K562 (cell line): ENCODE data around the gene PPARD. TPM values are rescaled to one million over a fixed set of nuclear protein-coding genes. Genes with fewer than 3 reads are reported as not detected.

Experiments used
- CBX1 ChIP-seq: sonication (generic); IDR thresholded peaks from 2 replicates; pipeline ENCODE4 v1.6.1; 2016; ENCODE audit warnings: antibody characterized with exemption, low read depth, mild to moderate bottlenecking
- CTCF ChIP-seq, 3 experiments: IDR thresholded peaks in 2 of 3; conservative IDR thresholded peaks in 1 of 3; 2 replicates each; pipeline ENCODE4 v1.5.1; 2011 to 2012; ENCODE audit warnings: low read length in 3 of 3, mild to moderate bottlenecking in 3 of 3, control low read depth in 2 of 3, improper control_type of control experiment in 1 of 3, inconsistent platforms in 1 of 3, low read depth in 1 of 3, mixed read lengths in 1 of 3, moderate library complexity in 1 of 3; ENCODE audit not compliant: insufficient read depth in 2 of 3
- EZH2 ChIP-seq: IDR thresholded peaks from 2 replicates; pipeline ENCODE4 v1.6.1; 2012; ENCODE audit warnings: low read depth, mild to moderate bottlenecking, inconsistent platforms, low read length, borderline replicate concordance
- JUN ChIP-seq, 2 experiments: sonication (generic) in 1 of 2; formaldehyde crosslinking in 1 of 2; IDR thresholded peaks; 2 replicates each; pipeline versions ENCODE4 v1.6.1 to v1.8.0; 2012 to 2022; ENCODE audit warnings: borderline replicate concordance in 2 of 2, mild to moderate bottlenecking in 2 of 2, improper control_type of control experiment in 1 of 2, low read depth in 1 of 2, low read length in 1 of 2, missing genetic modification reagents in 1 of 2
- KDM1A ChIP-seq, 2 experiments: fragments of 450-650 bp; IDR thresholded peaks; 2 replicates each; pipeline ENCODE4 v1.6.1; 2016; ENCODE audit warnings: mild to moderate bottlenecking in 2 of 2
- MITF ChIP-seq: IDR thresholded peaks from 2 replicates; pipeline ENCODE4 v1.6.1; 2014; ENCODE audit warnings: antibody characterized with exemption
- MNT ChIP-seq, 2 experiments: fragments of 450-650 bp; conservative IDR thresholded peaks; 2 replicates each; pipeline ENCODE4 v1.6.1; 2017; ENCODE audit warnings: mild to moderate bottlenecking in 2 of 2, moderate library complexity in 2 of 2
- PML ChIP-seq: IDR thresholded peaks from 2 replicates; pipeline ENCODE4 v1.6.1; 2012; ENCODE audit warnings: low read length, inconsistent platforms
- RBFOX2 ChIP-seq: fragments of 200-400 bp; formaldehyde crosslinking; IDR thresholded peaks from 2 replicates; pipeline ENCODE4 v1.6.1; 2017; ENCODE audit warnings: low read depth, mild to moderate bottlenecking, low read length, moderate library complexity
- RERE ChIP-seq: sonication (generic); formaldehyde crosslinking; IDR thresholded peaks from 2 replicates; pipeline ENCODE4 v1.8.0; 2023; ENCODE audit warnings: missing genetic modification reagents, mild to moderate bottlenecking, borderline replicate concordance
- SIRT6 ChIP-seq: IDR thresholded peaks from one replicate; pipeline ENCODE4 v1.6.1; 2012; ENCODE audit warnings: low read depth, mild to moderate bottlenecking, control low read depth, inconsistent platforms, low read length, moderate library complexity
- TCF15 ChIP-seq: fragments of 250-450 bp; sonication (Bioruptor Pico); IDR thresholded peaks from 2 replicates; pipeline ENCODE4 v1.8.0; 2022; ENCODE audit warnings: moderate library complexity, mild to moderate bottlenecking, inconsistent platforms
- ZNF12 ChIP-seq: sonication (generic); formaldehyde crosslinking; IDR thresholded peaks from 2 replicates; pipeline ENCODE4 v1.4.0; 2020; ENCODE audit warnings: mild to moderate bottlenecking, missing genetic modification reagents
- ZNF174 ChIP-seq: fragments of 250-450 bp; sonication (Bioruptor Pico); IDR thresholded peaks from 2 replicates; pipeline ENCODE4 v1.4.0; 2020; ENCODE audit warnings: mild to moderate bottlenecking
- ZNF24 ChIP-seq: fragments of 450-650 bp; IDR thresholded peaks from 2 replicates; pipeline ENCODE4 v1.6.1; 2016
- ZNF507 ChIP-seq: conservative IDR thresholded peaks from 2 replicates; pipeline ENCODE4 v1.6.1; 2017; ENCODE audit warnings: missing genetic modification characterization, missing compliant biosample characterization
- ZNF583 ChIP-seq: fragments of 250-450 bp; sonication (Bioruptor Pico); IDR thresholded peaks from 2 replicates; pipeline ENCODE4 v1.4.0; 2020
- polyA plus RNA-seq, 8 experiments: library from polyadenylated mRNA; depleted of rRNA in 4 of 8; stranded (reverse) in 5 of 8; unstranded in 3 of 8; fragments of >200 nt; fragmentation: Nextera tagmentation in 2 of 8; fragmentation: Illumina TruSeq in 1 of 8; extraction: Ambion mirVana in 2 of 8; extraction: Trizol in 1 of 8; gene quantifications; 2 replicates each; pipeline versions ENCODE4 v1.2.1 to v1.2.3, GENCODE V29; 2011 to 2014; ENCODE audit warnings: inconsistent platforms in 1 of 8, missing spikeins in 1 of 8
- total RNA-seq, 7 experiments: library from RNA; depleted of rRNA in 6 of 7; stranded (reverse); fragments of >200 nt in 6 of 7; fragmentation: Illumina TruSeq in 2 of 7; extraction: Trizol in 2 of 7; gene quantifications; 2 replicates each; pipeline versions ENCODE4 v1.2.1 to v1.2.3, GENCODE V29; 2011 to 2021; ENCODE audit warnings: low replicate concordance in 1 of 7

PPARD gene
- total and polyA plus RNA-seq, 9 of the 15 experiments (the other 6 are each of a cell fraction or from before 2014, with no cell fraction given) = 0.14 to 13.2 (median 3.8) TPM

- TF ChIP-seq CTCF (IDR thresholded peaks at IDR 0.05 in 2 of 3, conservative IDR thresholded peaks at IDR 0.05 in 1 of 3; ENCODE audit: insufficient read depth in 2 of 3, low read depth in 1 of 3, low read length in 3 of 3) = no peak
- no peak for TF ChIP-seq RERE (CRISPR knock-in tag)
- no peak for TF ChIP-seq ZNF507 (tag)
- TF ChIP-seq ZNF24 = no peak
- no peak for TF ChIP-seq JUN (IDR thresholded peaks at IDR 0.05; ENCODE audit: borderline replicate concordance, low read depth, low read length)
- no peak for TF ChIP-seq JUN (CRISPR knock-in tag; IDR thresholded peaks at IDR 0.05; ENCODE audit: borderline replicate concordance)
- no peak for TF ChIP-seq ZNF174 (CRISPR knock-in tag)
- TF ChIP-seq RBFOX2 = peak; percentile 70
- TF ChIP-seq KDM1A (IDR thresholded peaks at IDR 0.05) = no peak
- TF ChIP-seq CBX1 = no peak
- TF ChIP-seq ZNF583 (CRISPR knock-in tag) = no peak
- TF ChIP-seq MNT (conservative IDR thresholded peaks at IDR 0.05) = no peak
- no peak for TF ChIP-seq MITF
- TF ChIP-seq ZNF12 (CRISPR knock-in tag) = no peak
- TF ChIP-seq EZH2 = no peak
- peak; percentile 2 for TF ChIP-seq SIRT6
- no peak for TF ChIP-seq PML
- no peak for TF ChIP-seq TCF15
Observed at GRCh38 chr6:35474131-35474941, 132.0 kb downstream of the PPARD start (continued).
